ENCODE data around the gene ZBTB20. TPM values are rescaled to one million over a fixed set of nuclear protein-coding genes. Genes with fewer than 3 reads are reported as not detected.

The ZBTB20 gene
- total RNA-seq, 1 donor from 2014 or later = 19.1 TPM

DNA sequence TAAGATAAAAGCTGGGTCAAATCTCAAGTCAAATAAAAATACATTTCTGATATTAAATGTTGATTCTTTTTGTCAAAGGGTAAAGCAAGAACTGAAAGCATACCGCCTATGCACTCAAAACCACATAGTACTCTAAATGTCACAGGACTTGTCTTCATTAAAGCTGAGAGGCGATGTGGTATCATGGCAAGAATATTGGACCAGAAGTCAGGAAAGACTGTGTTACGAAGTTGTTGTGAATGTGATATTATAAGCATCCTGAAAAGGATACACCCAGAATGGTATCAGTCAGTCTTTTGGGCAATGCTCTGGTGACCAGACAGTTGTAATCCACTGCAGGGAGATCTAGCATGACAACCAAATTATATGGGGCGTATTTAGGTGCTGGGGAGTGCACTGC is 819.4 kb downstream of the ZBTB20 start:
- Mint-ChIP-seq H3K27me3 (ENCODE audit: unreplicated experiment) (no peaks in the 10 kb centered on the region), H3K4me1 (ENCODE audit: unreplicated experiment) (no peaks in the 10 kb centered on the region), H3K36me3 (ENCODE audit: unreplicated experiment) (peaks cover 22% of the 10 kb centered on the region), H3K9me3 (ENCODE audit: unreplicated experiment) (peaks cover 11% of the 10 kb centered on the region), H3K27ac (ENCODE audit: unreplicated experiment) (no peak overlapping the region), H3K4me3 (ENCODE audit: unreplicated experiment) (no peak overlapping the region)
- DNase-seq (ENCODE audit: extremely low spot score, unreplicated experiment) = no peak
- TF ChIP-seq, protein P1, sequence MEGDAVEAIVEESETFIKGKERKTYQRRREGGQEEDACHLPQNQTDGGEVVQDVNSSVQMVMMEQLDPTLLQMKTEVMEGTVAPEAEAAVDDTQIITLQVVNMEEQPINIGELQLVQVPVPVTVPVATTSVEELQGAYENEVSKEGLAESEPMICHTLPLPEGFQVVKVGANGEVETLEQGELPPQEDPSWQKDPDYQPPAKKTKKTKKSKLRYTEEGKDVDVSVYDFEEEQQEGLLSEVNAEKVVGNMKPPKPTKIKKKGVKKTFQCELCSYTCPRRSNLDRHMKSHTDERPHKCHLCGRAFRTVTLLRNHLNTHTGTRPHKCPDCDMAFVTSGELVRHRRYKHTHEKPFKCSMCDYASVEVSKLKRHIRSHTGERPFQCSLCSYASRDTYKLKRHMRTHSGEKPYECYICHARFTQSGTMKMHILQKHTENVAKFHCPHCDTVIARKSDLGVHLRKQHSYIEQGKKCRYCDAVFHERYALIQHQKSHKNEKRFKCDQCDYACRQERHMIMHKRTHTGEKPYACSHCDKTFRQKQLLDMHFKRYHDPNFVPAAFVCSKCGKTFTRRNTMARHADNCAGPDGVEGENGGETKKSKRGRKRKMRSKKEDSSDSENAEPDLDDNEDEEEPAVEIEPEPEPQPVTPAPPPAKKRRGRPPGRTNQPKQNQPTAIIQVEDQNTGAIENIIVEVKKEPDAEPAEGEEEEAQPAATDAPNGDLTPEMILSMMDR (IDR thresholded peaks at IDR 0.05) = no peak

DNA sequence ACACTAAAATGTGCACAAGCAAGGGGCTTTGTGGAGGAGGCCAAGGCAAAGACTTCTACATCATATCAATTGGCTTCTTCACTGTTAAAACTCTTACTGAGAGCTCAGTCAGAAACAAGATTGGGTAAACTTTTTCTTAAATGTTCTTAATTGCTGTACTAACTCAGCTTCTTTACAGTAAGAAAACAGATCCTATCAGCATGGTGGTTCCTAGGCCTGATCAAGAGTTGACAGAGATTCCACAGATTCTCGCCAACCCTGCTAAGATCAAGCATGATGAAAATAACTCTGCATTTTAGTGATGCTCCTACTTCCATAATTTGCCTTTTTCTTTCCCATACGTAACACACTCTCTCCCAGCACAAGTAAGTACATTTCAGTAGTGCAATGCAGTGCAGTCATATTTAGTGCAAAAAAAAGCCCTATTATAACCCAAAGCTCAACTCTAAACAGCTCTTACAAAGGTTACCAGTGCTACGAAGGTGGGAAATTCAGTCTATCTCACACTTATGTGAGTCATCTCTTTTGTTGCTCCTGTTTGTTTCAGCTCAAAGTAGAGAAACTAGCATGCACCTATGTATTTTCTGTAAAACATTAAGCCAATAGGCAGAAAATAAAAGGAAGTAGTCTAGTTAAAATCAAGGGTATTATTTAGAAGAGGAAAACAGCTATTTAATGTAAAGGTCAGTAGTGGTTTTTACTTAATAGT is 823.4 kb downstream of the ZBTB20 start:
- Mint-ChIP-seq H3K27ac (ENCODE audit: unreplicated experiment) (no peak overlapping the region), H3K36me3 (ENCODE audit: unreplicated experiment) (peaks cover 7% of the 10 kb centered on the region), H3K9me3 (ENCODE audit: unreplicated experiment) (no peaks in the 10 kb centered on the region), H3K4me1 (ENCODE audit: unreplicated experiment) (peaks cover 4% of the 10 kb centered on the region), H3K27me3 (ENCODE audit: unreplicated experiment) (no peaks in the 10 kb centered on the region), H3K4me3 (ENCODE audit: unreplicated experiment) (no peak overlapping the region)
- TF ChIP-seq, protein P1 (IDR thresholded peaks at IDR 0.05) = no peak
- DNase-seq (ENCODE audit: extremely low spot score, unreplicated experiment) = no peak

DNA sequence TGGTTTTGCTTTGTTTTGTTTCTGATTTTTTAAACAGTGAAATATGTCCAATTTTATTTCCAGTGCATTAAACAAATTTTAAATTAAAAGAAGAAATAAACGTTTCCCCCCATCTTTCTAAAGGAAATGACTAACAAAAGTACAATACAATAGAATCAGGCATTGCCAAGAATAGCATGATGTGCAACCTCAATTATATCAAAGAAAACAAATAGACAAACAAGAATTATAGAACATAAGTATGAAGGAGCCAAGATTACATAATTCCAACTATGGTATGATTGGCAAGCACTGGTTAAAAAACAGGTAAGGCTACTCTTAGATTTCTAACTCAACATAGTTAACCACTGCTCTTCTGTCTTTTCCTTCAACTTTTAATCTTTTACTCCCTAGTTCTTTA is 826.8 kb downstream of the ZBTB20 start:
- H3K36me3 Mint-ChIP-seq (ENCODE audit: unreplicated experiment) = peaks cover 4% of the 10 kb centered on the region
- H3K27ac Mint-ChIP-seq (ENCODE audit: unreplicated experiment) = no peak overlapping the region
- H3K4me1 Mint-ChIP-seq (ENCODE audit: unreplicated experiment) = peaks cover 4% of the 10 kb centered on the region
- H3K27me3 Mint-ChIP-seq (ENCODE audit: unreplicated experiment) = no peaks in the 10 kb centered on the region
- H3K9me3 Mint-ChIP-seq (ENCODE audit: unreplicated experiment) = no peaks in the 10 kb centered on the region
- no peak for DNase-seq (ENCODE audit: extremely low spot score, unreplicated experiment)
- TF ChIP-seq, protein P1 (IDR thresholded peaks at IDR 0.05) = no peak
- no peak overlapping the region for H3K4me3 Mint-ChIP-seq (ENCODE audit: unreplicated experiment)

DNA sequence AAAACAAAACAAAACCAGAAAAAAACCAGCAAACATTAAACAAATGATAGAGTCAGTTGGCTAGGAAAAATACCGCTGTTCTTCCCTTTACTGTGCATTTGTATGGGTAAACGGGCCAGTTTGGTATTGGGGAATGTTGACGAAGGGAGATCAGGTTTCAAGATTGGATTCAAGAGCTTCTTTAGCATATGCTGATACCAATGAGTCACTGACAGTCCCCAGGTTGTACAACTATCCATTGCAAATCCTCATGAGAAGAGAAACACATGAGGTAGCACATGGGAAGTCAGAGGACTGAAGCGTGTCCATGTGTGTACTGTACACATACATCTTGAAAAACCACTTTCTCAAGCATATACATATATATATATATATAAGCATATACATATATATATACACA is 827.6 kb downstream of the ZBTB20 start:
- Mint-ChIP-seq H3K4me3 (ENCODE audit: unreplicated experiment) (no peak overlapping the region), H3K27me3 (ENCODE audit: unreplicated experiment) (no peaks in the 10 kb centered on the region), H3K4me1 (ENCODE audit: unreplicated experiment) (peaks cover 4% of the 10 kb centered on the region), H3K36me3 (ENCODE audit: unreplicated experiment) (peaks cover 3% of the 10 kb centered on the region), H3K27ac (ENCODE audit: unreplicated experiment) (no peak overlapping the region), H3K9me3 (ENCODE audit: unreplicated experiment) (no peaks in the 10 kb centered on the region)
- TF ChIP-seq, protein P1 (IDR thresholded peaks at IDR 0.05) = no peak
- no peak for DNase-seq (ENCODE audit: extremely low spot score, unreplicated experiment)

DNA sequence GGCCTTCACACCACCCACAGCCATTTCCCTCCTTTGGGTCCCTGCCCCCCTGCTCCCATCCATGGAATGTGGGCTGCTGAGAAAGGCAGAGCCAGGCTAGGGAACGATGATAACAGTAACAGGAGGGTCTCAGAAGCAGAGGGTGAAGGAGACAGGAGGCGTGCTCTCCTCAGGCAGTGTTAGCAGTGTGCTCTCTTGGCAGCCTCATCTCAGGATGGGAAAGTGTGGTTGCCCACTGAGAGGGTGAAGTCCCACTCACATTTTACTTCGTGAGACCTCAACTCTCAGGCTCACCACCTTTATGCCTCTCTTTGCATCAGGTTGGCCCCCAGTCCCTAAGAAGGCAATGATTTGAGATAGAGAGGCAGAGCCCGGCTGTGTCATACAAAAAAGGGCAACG is 828.8 kb downstream of the ZBTB20 start:
- peaks cover 4% of the 10 kb centered on the region for H3K4me1 Mint-ChIP-seq (ENCODE audit: unreplicated experiment)
- no peak overlapping the region for H3K4me3 Mint-ChIP-seq (ENCODE audit: unreplicated experiment)
- no peak overlapping the region for H3K27ac Mint-ChIP-seq (ENCODE audit: unreplicated experiment)
- no peaks in the 10 kb centered on the region for H3K27me3 Mint-ChIP-seq (ENCODE audit: unreplicated experiment)
- H3K36me3 Mint-ChIP-seq (ENCODE audit: unreplicated experiment) = peaks cover 3% of the 10 kb centered on the region
- TF ChIP-seq, protein P1 (IDR thresholded peaks at IDR 0.05) = no peak
- no peak for DNase-seq (ENCODE audit: extremely low spot score, unreplicated experiment)
- H3K9me3 Mint-ChIP-seq (ENCODE audit: unreplicated experiment) = no peaks in the 10 kb centered on the region
